HG02678 (cell line): ENCODE results near the gene TTC28.
"Not testable (repeated sequence)": the region's sequence is repeated elsewhere in the genome, so short reads cannot be mapped to it uniquely, and the experiment has no call there.

ENCODE experiments used
- ATAC-seq: cut with Tn5 transposase; IDR thresholded peaks from one replicate; pipeline ENCODE4 v1.9.1; 2021; ENCODE audit warnings: mild to moderate bottlenecking, moderate library complexity; ENCODE audit not compliant: unreplicated experiment

TTC28 gene

DNA sequence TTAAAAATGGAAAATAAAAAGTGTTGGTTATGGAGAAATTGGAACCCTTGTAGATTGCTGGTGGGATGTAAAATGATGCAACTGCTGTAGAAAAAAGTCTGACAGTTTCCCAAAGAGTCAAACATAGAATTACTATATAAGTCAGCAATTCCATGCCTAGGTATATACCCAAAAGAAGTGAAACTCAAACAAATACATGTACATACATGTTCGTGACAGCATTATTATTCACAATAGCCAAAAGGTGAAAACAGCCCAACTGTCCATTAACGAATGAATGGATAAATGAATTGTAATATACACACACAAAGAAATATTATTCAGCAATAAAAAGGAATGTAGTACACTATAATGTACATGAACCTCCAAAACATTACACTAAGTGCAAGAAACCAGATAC, 116.0 kb downstream of the TTC28 start:
- no peak for ATAC-seq

DNA sequence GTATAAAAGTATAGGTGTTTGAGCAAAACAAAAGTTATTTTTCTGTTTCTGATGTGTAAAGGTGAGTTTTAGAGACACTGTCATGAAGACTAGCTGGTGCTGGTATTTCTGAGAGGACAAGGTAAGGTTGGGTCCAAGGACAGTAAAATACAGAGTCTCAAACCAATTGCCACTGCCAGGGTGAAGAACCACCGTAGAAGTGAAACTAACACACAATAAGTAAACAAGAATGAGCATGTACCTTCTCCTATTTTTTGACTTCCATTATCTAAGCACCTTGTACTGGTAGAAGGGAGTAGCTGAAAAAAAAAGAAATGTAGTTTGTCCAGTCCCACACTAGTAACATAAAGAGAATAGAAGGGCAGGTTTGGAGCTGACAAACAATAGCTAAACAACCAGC, 117.3 kb downstream of the TTC28 start:
- no peak for ATAC-seq

DNA sequence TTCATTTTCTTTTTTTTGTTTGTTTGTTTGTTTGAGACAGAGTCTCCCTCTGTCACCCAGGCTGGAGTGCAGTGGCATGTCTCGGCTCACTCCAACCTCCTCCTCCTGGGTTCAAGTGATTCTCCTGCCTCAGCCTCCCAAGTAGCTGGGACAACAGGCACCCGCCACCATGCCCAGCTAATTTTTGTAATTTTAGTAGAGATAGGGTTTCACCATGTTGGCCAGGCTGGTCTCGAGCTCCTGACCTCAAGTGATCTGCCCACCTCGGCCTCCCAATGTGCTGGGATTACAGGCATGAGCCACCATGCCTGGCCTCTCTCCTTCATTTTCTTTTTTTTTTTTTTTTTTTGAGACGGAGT, 118.9 kb downstream of the TTC28 start:
- ATAC-seq: not testable (repeated sequence)

DNA sequence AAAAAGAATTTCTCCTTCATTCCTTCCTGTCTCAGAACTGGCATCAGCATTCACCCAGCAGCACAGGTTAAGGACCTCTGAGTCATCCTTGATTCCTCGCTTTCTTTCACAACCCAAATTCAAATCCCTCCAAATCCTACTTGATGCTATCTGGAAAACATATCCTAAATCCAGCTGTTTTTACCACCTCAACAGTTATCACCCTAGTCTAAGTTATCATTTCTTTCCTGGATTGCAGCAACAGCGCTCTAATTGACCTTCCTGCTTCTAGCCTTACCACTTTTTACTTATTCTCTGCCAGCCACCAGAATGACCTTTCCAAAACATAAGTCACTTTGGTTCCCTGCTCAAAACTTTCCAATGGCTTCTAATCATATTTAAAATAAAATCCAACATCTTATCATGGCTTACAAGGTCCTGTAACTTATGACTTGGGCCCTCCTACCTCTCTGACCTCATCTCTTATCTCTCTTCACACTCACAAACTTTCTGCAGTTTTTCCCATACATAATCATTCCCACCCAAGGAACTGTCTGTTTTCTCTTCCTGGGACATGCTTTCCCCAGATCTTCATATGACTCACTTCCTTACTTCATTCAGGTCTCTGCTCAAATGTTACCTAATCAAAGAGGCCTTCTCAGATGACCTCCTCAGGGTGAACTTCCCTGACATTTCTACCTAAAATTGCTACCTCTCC, 119.4 kb downstream of the TTC28 start:
- no peak for ATAC-seq

DNA sequence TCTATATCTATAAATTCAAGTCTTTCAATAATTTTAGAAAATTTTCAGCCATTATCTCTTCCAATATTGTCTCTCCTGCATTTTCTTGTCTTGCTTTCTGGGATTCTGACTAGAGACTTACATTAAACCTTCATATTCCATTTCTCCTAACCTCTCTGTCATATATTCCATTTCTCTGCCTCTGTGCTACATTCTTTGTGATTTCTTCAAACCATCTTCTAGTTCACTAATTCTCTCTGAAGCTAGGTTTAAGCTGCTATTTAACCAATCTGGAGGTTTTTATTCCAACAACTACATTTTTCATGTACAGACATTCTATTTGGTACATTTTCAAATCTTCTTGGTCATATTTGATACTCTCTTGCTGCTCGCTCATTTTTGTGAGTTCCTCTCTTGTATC, 122.5 kb downstream of the TTC28 start:
- no peak for ATAC-seq

DNA sequence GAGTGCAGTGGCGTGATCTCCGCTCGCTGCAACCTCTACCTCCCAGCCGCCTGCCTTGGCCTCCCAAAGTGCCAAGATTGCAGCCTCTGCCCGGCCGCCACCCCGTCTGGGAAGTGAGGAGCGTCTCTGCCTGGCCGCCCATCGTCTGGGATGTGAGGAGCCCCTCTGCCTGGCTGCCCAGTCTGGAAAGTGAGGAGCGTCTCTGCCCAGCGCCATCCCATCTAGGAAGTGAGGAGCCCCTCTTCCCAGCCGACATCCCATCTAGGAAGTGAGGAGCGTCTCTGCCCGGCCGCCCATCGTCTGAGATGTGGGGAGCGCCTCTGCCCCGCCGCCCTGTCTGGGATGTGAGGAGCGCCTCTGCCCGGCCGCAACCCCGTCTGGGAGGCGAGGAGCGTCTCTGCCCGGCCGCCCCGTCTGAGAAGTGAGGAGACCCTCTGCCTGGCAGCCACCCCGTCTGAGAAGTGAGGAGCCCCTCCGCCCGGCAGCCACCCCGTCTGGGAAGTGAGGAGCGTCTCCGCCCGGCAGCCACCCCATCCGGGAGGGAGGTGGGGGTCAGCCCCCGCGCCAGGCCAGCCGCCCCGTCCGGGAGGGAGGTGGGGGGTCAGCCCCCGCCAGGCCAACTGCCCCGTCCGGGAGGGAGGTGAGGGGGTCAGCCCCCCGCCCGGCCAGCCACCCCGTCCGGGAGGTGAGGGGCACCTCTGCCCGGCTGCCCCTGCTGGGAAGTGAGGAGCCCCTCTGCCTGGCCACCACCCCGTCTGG, 126.4 kb downstream of the TTC28 start:
- ATAC-seq: not testable (repeated sequence)

DNA sequence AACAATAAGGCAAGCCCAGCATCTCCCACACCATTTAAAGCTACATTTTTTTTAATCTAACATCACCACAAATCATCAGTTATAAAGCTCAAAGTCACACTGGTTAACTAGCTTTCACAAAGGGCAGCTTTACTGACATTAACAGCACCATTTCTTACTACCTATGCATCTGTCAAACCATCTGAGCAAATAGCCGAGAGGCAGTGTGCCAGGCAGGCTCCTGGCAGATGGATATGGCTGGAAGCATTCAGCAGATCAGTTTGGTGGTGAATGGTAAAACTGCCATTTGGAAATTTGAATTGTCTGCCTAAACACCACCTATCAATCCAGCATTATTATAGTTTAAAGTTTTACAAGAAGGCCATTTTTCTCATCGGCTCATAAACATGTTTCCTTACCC, 131.2 kb downstream of the TTC28 start:
- ATAC-seq: no peak

DNA sequence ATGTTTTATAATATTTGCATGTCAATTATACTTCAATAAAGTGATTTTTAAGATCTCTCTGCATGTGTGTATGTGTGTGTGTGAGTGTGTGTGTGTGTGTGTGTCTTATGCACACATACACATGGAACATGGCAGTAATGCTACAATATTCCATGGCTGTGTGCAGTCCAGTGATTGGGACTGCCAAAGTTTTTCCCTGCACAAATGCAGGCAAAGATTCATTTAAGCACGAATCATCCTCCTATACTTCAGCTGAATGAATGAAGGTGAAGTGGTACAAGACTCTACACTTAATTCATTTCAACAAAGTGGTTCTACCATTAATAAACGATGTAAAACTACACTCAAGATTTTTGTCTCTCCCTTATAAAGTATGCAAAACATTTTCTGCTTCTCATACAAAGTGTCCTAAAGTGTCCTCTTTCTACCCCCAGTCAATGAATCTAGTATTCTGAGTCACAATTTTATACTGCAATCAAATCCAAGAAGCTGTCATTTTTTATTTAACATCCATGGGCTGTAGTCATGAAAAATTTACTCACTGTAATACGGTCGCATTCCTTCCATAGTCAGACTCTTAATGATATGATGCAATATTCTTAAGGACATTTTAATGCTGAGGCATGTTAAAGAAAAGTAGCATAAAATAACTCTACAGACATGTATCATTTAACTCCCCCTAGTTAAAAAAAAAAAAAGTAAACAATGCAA, 132.4 kb downstream of the TTC28 start:
- ATAC-seq: no peak

DNA sequence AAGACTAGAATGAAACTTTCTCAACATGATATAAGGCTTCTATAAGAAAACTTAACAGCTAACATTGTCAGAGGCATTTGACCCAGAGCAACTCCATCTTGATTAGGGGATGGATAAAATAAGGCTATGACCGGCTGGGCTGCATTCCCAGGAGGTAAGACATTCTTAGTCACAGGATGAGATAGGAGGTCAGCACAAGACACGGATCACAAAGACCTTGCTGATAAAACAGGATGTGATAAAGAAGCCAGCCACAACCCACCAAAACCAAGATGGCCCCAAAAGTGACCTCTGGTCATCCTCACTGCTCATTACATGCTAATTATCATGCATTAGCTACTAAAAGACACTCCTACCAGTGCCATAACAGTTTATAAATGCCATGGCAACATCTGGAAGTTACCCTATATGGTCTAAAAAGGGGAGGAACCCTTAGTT, 135.2 kb downstream of the TTC28 start:
- ATAC-seq: no peak

DNA sequence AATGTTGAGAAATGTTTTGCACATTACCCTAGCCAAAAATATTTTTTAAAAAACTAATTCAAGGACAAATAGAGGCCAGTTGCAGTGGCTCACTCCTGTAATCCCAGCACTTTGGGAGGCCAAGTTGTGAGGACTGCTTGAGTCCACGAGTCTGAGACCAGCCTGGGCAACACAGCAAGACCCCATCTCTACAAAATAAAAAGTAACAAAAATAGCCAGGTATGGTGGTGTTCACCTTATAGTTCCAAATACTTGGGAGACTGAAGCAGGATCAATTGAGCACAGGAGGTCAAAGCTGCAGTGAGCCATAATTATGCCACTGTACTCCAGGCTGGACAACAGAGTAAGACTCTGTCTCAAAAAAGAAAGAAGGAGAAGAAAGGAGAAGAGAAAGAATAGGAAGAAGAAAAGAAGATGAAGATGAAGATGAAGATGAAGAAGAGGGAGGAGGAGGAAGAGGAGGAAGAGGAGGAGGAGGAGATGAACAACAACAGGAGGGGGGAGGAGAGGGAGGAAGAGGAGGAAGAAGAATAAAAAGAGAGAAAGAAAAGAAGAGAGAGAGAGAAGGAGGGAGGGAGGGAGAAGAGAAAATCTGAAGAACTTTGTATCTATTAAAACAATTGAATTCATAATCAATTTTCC, 136.5 kb downstream of the TTC28 start:
- no peak for ATAC-seq

DNA sequence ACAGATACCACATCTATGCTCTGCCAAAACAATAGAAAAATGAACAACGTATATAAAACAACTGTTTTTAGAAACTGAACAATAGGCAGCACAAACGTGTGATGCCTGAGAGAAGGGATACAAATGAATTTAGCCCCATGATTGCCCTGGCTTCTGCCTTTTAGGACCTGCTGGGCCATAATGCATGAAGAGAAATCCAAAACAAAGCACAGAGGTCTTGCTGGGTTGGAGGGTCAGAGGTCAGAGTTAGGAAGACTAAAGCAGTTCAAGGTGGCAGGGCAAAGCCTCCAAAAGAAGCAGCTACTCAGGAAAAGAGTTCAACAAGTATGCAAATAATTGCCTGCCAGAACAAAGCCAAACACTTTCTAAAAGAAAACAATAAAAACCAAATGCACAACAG, 138.5 kb downstream of the TTC28 start:
- ATAC-seq: no peak

DNA sequence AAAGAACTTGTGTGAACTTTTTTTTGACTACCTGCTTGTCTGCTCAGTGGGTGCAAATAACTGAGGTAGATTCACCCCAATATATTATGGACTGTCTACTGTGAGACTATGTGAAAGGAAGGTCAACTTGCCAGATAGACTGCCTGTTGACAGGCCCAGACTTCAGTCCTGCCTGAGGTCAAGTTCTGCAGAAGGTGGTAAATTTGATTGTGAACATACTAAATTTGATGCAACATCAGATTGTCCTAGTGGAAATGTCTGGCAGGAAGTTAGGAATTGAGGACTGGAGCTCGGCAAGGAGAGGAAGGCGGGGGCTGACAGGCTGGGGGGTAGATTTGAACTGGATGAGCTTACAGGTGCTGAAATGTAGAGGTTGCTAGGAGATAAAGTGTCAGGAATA, 140.7 kb downstream of the TTC28 start:
- no peak for ATAC-seq

DNA sequence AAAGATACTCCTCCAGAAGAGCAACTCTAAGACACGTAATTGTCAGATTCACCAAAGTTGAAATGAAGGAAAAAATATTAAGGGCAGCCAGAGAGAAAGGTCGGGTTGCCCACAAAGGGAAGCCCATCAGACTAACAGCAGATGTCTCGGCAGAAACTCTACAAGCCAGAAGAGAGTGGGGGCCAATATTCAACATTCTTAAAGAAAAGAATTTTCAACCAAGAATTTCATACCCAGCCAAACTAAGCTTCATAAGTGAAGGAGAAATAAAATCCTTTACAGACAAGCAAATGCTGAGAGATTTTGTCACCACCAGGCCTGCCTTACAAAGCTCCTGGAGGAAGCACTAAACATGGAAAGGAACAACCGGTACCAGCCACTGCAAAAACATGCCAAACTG, 149.1 kb downstream of the TTC28 start:
- not testable (repeated sequence) for ATAC-seq

DNA sequence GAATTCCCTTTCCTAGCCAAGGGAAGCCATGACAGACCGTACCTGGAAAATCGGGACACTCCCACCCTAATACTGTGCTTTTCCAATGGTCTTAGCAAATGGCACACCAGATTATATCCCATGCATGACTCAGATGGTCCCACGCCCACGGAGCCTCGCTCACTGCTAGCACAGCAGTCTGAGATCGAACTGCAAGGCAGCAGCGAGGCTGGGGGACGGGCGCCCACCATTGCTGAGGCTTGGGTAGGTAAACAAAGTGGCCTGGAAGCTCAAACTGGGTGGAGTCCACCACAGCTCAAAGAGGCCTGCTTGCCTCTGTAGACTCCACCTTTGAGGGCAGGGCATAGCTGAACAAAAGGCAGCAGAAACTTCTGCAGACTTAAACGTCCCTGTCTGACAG, 150.5 kb downstream of the TTC28 start:
- ATAC-seq: not testable (repeated sequence)

DNA sequence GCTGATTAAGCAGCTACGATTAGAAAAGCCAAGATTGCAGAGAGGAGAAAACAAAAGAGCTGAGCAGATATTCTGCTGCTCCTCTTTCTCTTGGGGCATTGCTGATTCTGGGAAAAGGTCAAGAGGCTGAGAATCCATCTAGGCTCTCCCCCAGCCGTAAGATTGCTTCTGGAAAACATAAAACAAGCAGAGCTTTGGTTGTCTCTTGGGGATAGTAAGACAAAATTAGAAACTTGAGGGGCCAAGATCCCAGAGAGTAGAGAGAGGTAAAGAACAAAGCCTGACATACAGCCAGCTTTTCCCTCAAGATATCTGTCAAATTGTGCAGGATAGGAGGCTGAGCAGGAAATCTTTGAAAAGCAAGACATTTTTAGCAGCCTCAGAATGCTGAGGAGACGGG, 158.2 kb downstream of the TTC28 start:
- no peak for ATAC-seq

DNA sequence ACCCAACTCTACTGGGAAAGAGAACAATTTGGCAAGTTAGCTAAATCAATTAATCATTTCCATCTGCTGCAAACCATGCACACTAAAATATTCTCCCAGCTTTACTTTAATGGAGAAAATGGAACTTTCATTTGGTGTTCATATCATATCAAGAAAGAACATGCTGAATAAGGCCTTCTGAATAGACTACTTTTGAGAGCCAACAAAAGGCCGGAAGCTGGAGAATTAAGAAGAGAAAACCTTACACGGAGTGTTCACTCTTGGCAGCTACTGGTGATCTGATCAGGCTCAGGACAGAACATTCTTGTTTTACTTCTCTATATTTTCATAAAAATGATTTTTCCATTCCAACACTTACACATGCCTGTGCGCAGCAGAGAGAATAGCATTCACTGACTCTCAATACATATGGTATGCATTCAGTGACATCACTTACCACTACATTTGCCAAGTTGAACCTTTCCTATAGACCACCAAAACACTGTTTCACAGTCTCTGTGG, 165.3 kb downstream of the TTC28 start:
- no peak for ATAC-seq

DNA sequence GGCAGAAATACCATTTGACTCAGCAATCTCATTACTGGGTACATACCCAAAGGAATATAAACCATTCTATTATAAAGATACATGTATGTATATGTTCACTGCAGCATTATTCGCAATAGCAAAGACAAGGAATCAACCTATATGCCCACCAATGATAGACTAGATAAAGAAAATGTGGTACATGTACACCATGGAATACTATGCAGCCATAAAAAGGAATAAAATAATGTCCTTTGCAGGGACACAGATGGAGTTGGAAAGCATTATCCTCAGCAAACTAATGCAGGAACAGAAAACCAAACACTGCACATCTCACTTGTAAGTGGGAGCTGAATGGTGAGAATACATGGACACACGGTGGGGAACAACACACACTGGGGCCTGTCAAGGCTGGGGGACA, 167.3 kb downstream of the TTC28 start:
- not testable (repeated sequence) for ATAC-seq

DNA sequence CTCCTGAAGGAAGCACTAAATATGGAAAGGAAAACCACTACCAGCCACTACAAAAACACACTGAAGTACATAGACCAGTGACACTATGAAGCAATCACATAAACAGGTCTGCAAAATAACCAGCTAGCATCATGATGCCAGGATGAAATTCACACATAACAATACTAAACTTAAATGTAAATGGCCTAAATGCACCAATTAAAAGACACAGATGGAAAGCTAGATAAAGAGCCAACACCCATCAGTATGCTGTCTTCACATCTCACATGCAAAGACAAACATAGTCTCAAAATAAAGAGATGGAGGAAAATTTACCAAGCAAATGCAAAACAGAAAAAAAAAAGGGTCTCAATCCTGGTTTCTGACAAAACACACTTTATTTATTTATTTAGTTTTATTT, 171.7 kb downstream of the TTC28 start:
- ATAC-seq: no peak

DNA sequence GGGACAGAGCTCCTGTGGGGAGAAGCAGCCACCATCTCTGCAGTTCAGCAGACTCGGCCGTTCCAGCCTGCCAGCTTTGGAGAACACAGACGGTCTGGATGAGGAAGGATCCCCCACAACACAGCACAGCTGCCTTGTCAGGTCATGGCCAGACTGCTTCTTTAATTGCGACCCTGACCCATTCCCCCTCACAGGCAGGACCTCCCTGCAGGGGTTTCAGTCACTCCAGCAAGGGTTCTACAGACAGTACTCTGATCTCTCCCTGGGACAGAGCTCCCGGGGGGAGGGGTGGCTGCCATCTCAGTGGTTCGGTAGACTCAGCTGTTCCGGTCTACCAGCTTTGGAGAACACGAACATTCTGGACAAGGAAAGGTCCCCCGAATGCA, 173.5 kb downstream of the TTC28 start:
- no peak for ATAC-seq

DNA sequence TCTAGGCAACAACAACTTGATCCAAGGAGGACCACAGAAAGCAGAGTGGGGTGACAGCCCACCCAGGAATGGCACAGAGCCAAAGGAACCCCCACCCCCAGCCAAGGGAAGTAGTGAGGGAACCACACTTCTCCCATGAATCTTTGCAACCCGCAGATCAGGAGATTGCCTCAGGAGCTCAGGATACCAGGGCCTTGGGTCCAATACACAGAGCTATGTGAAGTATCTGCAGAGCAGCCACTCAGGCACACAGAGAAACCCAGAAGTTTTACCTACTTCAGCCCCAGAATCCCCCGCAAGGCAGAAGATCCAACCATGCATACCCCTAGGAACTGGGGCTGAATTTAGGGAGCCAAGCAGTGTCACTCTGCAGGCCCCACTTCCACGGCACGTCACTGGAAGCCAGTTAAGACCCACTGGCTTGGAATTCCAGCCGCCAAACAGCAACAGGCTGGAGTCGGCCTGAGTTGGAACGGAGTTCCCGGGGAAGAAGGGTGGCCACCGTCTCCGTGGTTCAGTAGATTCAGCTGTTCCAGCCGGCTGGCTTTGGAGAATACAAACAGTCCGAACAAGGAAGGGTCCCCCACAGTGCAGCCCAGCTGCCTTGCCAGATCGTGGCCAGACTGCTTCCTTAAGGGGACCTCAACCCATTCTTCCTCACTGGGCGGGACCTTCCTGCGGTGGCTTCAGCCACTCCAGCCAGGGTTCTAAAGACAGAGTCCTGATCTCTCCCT, 174.1 kb downstream of the TTC28 start:
- ATAC-seq: no peak

DNA sequence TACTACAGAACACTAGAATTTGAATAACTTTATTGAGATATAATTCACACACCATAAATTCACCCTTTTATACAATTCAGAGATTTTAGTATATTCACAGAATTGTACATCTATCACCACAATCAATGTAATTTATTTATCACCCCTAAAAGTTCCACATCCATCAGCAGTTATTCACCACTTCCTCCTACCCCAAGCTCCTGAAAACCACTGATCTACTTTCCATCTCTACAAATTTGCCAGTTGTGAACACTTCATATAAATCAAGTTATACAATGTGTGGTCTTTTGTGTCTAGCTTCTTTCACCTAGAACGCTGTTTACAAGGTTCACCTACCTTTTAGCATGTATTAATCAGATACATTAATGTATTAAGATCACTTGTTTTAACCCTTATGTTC, 179.6 kb downstream of the TTC28 start:
- no peak for ATAC-seq
